Measurements from ENCODE around the gene SEC11A. TPM values are rescaled to one million over a fixed set of nuclear protein-coding genes. Genes with fewer than 3 reads are reported as not detected.

SEC11A gene
- total and polyA plus RNA-seq, 2 donors (not counting 1 experiment from before 2014, with no cell fraction given), result 23.1 to 78.0 TPM

- Histone ChIP-seq H3K4me3 (ENCODE audit: control extremely low read depth in 1 of 5, extremely low read depth in 1 of 5, insufficient read depth in 1 of 5, low read depth in 2 of 5, low read length in 4 of 5) (no peak overlapping the region), H3K9ac (ENCODE audit: low read length) (no peak overlapping the region), H4K20me1 (ENCODE audit: control insufficient read depth, insufficient read depth, low read length, poor library complexity, severe bottlenecking) (peaks cover 92% of the 10 kb centered on the region), H2AFZ (ENCODE audit: insufficient read depth, low read depth, low read length, poor library complexity, severe bottlenecking) (no peak overlapping the region), H3K4me1 (ENCODE audit: control insufficient read depth in 2 of 2, insufficient read depth in 2 of 2, low read length in 2 of 2) (peaks cover 33 to 36% of the 10 kb centered on the region in 2 donors), H3K79me2 (ENCODE audit: control insufficient read depth, insufficient read depth, low read length) (peaks cover 100% of the 10 kb centered on the region), H3K4me2 (replicated peaks; ENCODE audit: low read depth, low read length, poor library complexity, severe bottlenecking) (no peak overlapping the region), H3K27me3 (replicated peaks in 1 of 4; ENCODE audit: control extremely low read depth in 1 of 4, control insufficient read depth in 3 of 4, insufficient read depth in 4 of 4, low read length in 3 of 4) (no peaks in the 10 kb centered on the region), H3K9me3 (ENCODE audit: control extremely low read depth in 1 of 3, control insufficient read depth in 2 of 3, insufficient read depth in 1 of 3, low read length in 2 of 3) (no peaks in the 10 kb centered on the region), H3K36me3 (replicated peaks in 1 of 2; ENCODE audit: control extremely low read depth in 1 of 2, control insufficient read depth in 1 of 2, extremely low read depth in 1 of 2, insufficient read depth in 2 of 2, low read length in 1 of 2) (peaks cover 3 to 42% of the 10 kb centered on the region in 2 experiments), H3K27ac (ENCODE audit: low read length in 2 of 2) (peak overlapping the region in 1 of 2 donors; percentile 26)
- CTCF ChIA-PET, result no interaction called here
- POLR2A ChIA-PET, result no interaction called here
- H3K9me3 Mint-ChIP-seq (ENCODE audit: insufficient read depth), result no peaks in the 10 kb centered on the region
- intact Hi-C loops (cut with micrococcal nuclease), result no loop called here
- peaks cover 27% of the 10 kb centered on the region for H3K4me1 Mint-ChIP-seq
- TF ChIP-seq EZH2 (IDR thresholded peaks at IDR 0.05; ENCODE audit: borderline replicate concordance, insufficient read depth, low read depth, low read length, poor library complexity, severe bottlenecking) (no peak), CTCF (IDR thresholded peaks at IDR 0.05) (no peak)
- no peak overlapping the region for H3K27ac Mint-ChIP-seq
- DNase-seq (no peak), ATAC-seq (ENCODE audit: low read depth) (no peak)
- no peak overlapping the region for H3K4me3 Mint-ChIP-seq
- no peaks in the 10 kb centered on the region for H3K27me3 Mint-ChIP-seq
- no CpG with 5 or more reads among the region's 1 CpG for WGBS (ENCODE audit: insufficient coverage)
These were observed 49.0 kb upstream of the SEC11A start for GRCh38 chr15:84764989-84765388.

GRCh38 chr15:84764585-84764984, 48.6 kb upstream of the SEC11A start:
- no peak for TF ChIP-seq EZH2 (IDR thresholded peaks at IDR 0.05; ENCODE audit: borderline replicate concordance, insufficient read depth, low read depth, low read length, poor library complexity, severe bottlenecking)
- TF ChIP-seq CTCF (IDR thresholded peaks at IDR 0.05), result no peak
- Histone ChIP-seq H4K20me1 (ENCODE audit: control insufficient read depth, insufficient read depth, low read length, poor library complexity, severe bottlenecking) (peaks cover 92% of the 10 kb centered on the region), H3K4me3 (ENCODE audit: control extremely low read depth in 1 of 5, extremely low read depth in 1 of 5, insufficient read depth in 1 of 5, low read depth in 2 of 5, low read length in 4 of 5) (no peak overlapping the region), H3K27me3 (replicated peaks in 1 of 4; ENCODE audit: control extremely low read depth in 1 of 4, control insufficient read depth in 3 of 4, insufficient read depth in 4 of 4, low read length in 3 of 4) (no peaks in the 10 kb centered on the region), H3K4me1 (ENCODE audit: control insufficient read depth in 2 of 2, insufficient read depth in 2 of 2, low read length in 2 of 2) (peaks cover 37 to 39% of the 10 kb centered on the region in 2 donors), H3K79me2 (ENCODE audit: control insufficient read depth, insufficient read depth, low read length) (peaks cover 100% of the 10 kb centered on the region), H3K9ac (ENCODE audit: low read length) (no peak overlapping the region), H3K9me3 (ENCODE audit: control extremely low read depth in 1 of 3, control insufficient read depth in 2 of 3, insufficient read depth in 1 of 3, low read length in 2 of 3) (no peaks in the 10 kb centered on the region), H3K27ac (ENCODE audit: low read length in 2 of 2) (peak overlapping the region in 1 of 2 donors; percentile 26), H2AFZ (ENCODE audit: insufficient read depth, low read depth, low read length, poor library complexity, severe bottlenecking) (no peak overlapping the region), H3K4me2 (replicated peaks; ENCODE audit: low read depth, low read length, poor library complexity, severe bottlenecking) (no peak overlapping the region), H3K36me3 (replicated peaks in 1 of 2; ENCODE audit: control extremely low read depth in 1 of 2, control insufficient read depth in 1 of 2, extremely low read depth in 1 of 2, insufficient read depth in 2 of 2, low read length in 1 of 2) (peaks cover 3 to 39% of the 10 kb centered on the region in 2 experiments)
- WGBS (ENCODE audit: insufficient coverage), result 100% methylated on average over 1 of the region's 3 CpGs
- H3K27ac Mint-ChIP-seq, result peak overlapping the region; percentile 5
- no peaks in the 10 kb centered on the region for H3K27me3 Mint-ChIP-seq
- H3K4me3 Mint-ChIP-seq, result no peak overlapping the region
- no peak for DNase-seq
- no peaks in the 10 kb centered on the region for H3K9me3 Mint-ChIP-seq (ENCODE audit: insufficient read depth)
- ChIA-PET POLR2A (no interaction called here), CTCF (no interaction called here)
- intact Hi-C loops (cut with micrococcal nuclease), result no loop called here
- ATAC-seq (ENCODE audit: low read depth), result no peak
- peaks cover 24% of the 10 kb centered on the region for H3K4me1 Mint-ChIP-seq
